ENCODE data around the gene UBL4B.

DNA sequence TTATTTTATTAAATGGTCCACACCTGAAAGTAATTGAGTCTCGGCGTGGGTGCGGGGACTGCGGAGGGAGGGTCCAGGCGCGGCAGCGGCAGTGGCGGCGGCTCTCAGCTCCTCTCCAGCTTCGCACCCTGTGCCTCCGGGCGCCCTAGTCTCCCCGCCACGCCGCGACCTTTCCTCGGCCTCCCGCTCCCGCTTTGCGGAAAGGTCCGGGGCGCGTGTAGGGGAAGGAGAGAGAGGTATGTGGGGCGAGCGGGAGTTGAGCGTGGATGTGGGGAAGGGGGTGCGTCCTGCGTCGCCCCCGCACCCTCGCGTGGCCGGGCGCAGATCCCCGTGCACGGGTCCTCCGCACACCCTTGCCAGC, 28.4 kb upstream of the UBL4B start:
- TF ChIP-seq EGR1 (IDR thresholded peaks at IDR 0.05) = no peak
- TF ChIP-seq MAX (IDR thresholded peaks at IDR 0.05) = no peak
- TF ChIP-seq RAD21 (IDR thresholded peaks at IDR 0.05; ENCODE audit: low read depth) = no peak
- TF ChIP-seq FOXM1 (IDR thresholded peaks at IDR 0.05; ENCODE audit: borderline replicate concordance, low read depth) = no peak
- TF ChIP-seq NFIC (IDR thresholded peaks at IDR 0.05) = no peak
- TF ChIP-seq YY1 (IDR thresholded peaks at IDR 0.05; ENCODE audit: low read depth) = no peak
- TF ChIP-seq EP300 (IDR thresholded peaks at IDR 0.05; ENCODE audit: borderline replicate concordance) = no peak
- no peak for TF ChIP-seq TAF1 (IDR thresholded peaks at IDR 0.05; ENCODE audit: low read depth)
- TF ChIP-seq TEAD4 (IDR thresholded peaks at IDR 0.05) = no peak
- TF ChIP-seq, protein P1, sequence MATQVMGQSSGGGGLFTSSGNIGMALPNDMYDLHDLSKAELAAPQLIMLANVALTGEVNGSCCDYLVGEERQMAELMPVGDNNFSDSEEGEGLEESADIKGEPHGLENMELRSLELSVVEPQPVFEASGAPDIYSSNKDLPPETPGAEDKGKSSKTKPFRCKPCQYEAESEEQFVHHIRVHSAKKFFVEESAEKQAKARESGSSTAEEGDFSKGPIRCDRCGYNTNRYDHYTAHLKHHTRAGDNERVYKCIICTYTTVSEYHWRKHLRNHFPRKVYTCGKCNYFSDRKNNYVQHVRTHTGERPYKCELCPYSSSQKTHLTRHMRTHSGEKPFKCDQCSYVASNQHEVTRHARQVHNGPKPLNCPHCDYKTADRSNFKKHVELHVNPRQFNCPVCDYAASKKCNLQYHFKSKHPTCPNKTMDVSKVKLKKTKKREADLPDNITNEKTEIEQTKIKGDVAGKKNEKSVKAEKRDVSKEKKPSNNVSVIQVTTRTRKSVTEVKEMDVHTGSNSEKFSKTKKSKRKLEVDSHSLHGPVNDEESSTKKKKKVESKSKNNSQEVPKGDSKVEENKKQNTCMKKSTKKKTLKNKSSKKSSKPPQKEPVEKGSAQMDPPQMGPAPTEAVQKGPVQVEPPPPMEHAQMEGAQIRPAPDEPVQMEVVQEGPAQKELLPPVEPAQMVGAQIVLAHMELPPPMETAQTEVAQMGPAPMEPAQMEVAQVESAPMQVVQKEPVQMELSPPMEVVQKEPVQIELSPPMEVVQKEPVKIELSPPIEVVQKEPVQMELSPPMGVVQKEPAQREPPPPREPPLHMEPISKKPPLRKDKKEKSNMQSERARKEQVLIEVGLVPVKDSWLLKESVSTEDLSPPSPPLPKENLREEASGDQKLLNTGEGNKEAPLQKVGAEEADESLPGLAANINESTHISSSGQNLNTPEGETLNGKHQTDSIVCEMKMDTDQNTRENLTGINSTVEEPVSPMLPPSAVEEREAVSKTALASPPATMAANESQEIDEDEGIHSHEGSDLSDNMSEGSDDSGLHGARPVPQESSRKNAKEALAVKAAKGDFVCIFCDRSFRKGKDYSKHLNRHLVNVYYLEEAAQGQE (IDR thresholded peaks at IDR 0.05; ENCODE audit: low read depth) = no peak
- no peak for TF ChIP-seq CEBPB (IDR thresholded peaks at IDR 0.05)
